Esophagus muscularis mucosa (tissue), 4 donors: ENCODE measurements around the gene TSC2.
"Not testable (repeated sequence)": the region's sequence is repeated elsewhere in the genome, so short reads cannot be mapped to it uniquely, and the experiment has no call there.

Experiments
- CTCF ChIP-seq, 3 experiments: fragments of 200-600 bp in 2 of 3; fragments of 450-650 bp in 1 of 3; sonication (generic) in 2 of 3; IDR thresholded peaks; one replicate each; pipeline ENCODE4 v1.5.1; 2017 to 2019; ENCODE audit warnings: antibody characterized with exemption in 3 of 3, mild to moderate bottlenecking in 2 of 3, moderate library complexity in 1 of 3
- EP300 ChIP-seq: sonication (generic); formaldehyde crosslinking; IDR thresholded peaks from one replicate; pipeline ENCODE4 v1.6.1; 2017; ENCODE audit warnings: antibody characterized with exemption
- POLR2A ChIP-seq: fragments of 450-650 bp; IDR thresholded peaks from one replicate; pipeline ENCODE4 v1.6.1; 2017; ENCODE audit warnings: antibody characterized with exemption, moderate library complexity, mild to moderate bottlenecking, low read depth
- POLR2AphosphoS5 ChIP-seq, 2 donors: sonication (generic); formaldehyde crosslinking; IDR thresholded peaks; one replicate each; pipeline ENCODE4 v1.6.1; 2017; ENCODE audit warnings: antibody characterized with exemption in 2 of 2

- not testable (repeated sequence) for TF ChIP-seq POLR2AphosphoS5 (IDR thresholded peaks at IDR 0.05); CTCF (IDR thresholded peaks at IDR 0.05); POLR2A; EP300
Measured at GRCh38 chr16:2114885-2115590, 67.3 kb downstream of the TSC2 start.
